ENCODE results near the gene PRKCH. TPM values are rescaled to one million over a fixed set of nuclear protein-coding genes. Genes with fewer than 3 reads are reported as not detected.

Gene PRKCH
- total and polyA plus RNA-seq, 2 donors from 2014 or later, result 8.3 to 47.0 TPM

DNA sequence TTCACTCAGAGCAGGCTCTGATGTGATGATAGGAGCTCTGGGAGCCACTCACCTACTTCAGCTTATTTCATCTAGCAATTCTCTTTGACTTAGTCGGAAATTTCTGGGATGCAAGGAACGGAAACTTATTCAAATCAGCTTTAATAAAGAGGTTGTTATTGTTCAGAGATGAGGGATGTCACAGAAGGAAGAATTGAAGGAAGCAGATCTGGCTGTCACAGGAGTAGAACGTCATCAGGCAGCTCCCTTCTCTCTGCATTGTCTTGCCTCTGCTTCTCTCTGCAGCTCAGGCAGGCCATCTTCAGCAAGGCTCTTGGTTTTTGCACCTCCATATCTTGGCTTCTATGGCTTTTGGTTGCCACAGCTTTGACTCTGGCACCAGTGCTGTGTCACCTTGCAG is 32.7 kb upstream of the PRKCH start:
- H3K36me3 ChIP-seq (ENCODE audit: control insufficient read depth in 2 of 3, insufficient read depth in 3 of 3, low read length in 3 of 3), result no peaks in the 10 kb centered on the region

DNA sequence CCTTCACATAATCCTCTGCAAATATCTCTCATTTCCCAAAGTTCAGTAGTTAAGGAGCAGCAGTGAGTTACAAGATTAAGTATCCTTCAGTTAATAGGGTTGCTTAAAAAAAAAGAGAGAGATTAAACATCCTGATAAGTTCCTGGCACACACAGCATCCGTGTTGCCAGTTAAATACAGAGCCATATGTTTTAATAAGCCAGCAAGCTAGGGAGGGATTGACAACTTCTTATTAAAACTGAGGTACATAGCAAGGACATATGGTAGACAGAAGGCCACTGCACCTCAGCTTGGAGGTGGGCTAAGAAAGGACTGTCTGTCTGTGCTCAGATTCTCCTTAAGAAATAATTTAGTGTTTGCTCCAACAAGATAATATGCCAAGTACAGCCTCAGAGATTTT is 30.7 kb upstream of the PRKCH start:
- H3K4me1 ChIP-seq (ENCODE audit: control insufficient read depth in 2 of 3, insufficient read depth in 2 of 3, low read depth in 1 of 3, low read length in 3 of 3), result no peaks in the 10 kb centered on the region
- no peaks in the 10 kb centered on the region for H3K27me3 ChIP-seq (ENCODE audit: control insufficient read depth, insufficient read depth, low read length)
- FAIRE-seq (no peak), DNase-seq (no peak)
- no peak overlapping the region for H3K4me3 ChIP-seq (ENCODE audit: low read length in 3 of 3)
- no peak overlapping the region for H3K27ac ChIP-seq (ENCODE audit: low read depth in 2 of 2, low read length in 2 of 2)
- intact Hi-C loops (cut with DNase I), result loop anchor here (10.0 kb wide), 1 partner anchor 164 kb away; no protein-coding TSS in a partner anchor
- H3K9me3 ChIP-seq (ENCODE audit: control insufficient read depth in 2 of 3, insufficient read depth in 1 of 3, low read length in 3 of 3), result no peaks in the 10 kb centered on the region
- TF ChIP-seq, protein P1, sequence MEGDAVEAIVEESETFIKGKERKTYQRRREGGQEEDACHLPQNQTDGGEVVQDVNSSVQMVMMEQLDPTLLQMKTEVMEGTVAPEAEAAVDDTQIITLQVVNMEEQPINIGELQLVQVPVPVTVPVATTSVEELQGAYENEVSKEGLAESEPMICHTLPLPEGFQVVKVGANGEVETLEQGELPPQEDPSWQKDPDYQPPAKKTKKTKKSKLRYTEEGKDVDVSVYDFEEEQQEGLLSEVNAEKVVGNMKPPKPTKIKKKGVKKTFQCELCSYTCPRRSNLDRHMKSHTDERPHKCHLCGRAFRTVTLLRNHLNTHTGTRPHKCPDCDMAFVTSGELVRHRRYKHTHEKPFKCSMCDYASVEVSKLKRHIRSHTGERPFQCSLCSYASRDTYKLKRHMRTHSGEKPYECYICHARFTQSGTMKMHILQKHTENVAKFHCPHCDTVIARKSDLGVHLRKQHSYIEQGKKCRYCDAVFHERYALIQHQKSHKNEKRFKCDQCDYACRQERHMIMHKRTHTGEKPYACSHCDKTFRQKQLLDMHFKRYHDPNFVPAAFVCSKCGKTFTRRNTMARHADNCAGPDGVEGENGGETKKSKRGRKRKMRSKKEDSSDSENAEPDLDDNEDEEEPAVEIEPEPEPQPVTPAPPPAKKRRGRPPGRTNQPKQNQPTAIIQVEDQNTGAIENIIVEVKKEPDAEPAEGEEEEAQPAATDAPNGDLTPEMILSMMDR (IDR thresholded peaks at IDR 0.05; ENCODE audit: borderline replicate concordance, extremely low read depth, insufficient read depth), result no peak
- no peak overlapping the region for H3K9ac ChIP-seq (ENCODE audit: low read length in 3 of 3)
- no peaks in the 10 kb centered on the region for H3K36me3 ChIP-seq (ENCODE audit: control insufficient read depth in 2 of 3, insufficient read depth in 3 of 3, low read length in 3 of 3)

More for the DNA sequence above, 32.7 kb upstream of the PRKCH start:
- TF ChIP-seq, protein P1 (IDR thresholded peaks at IDR 0.05; ENCODE audit: borderline replicate concordance, extremely low read depth, insufficient read depth), result no peak
- H3K4me3 ChIP-seq (ENCODE audit: low read length in 3 of 3), result no peak overlapping the region
- no peak overlapping the region for H3K9ac ChIP-seq (ENCODE audit: low read length in 3 of 3)
- DNase-seq (no peak), FAIRE-seq (no peak)
- H3K27me3 ChIP-seq (ENCODE audit: control insufficient read depth, insufficient read depth, low read length), result no peaks in the 10 kb centered on the region
- no peaks in the 10 kb centered on the region for H3K9me3 ChIP-seq (ENCODE audit: control insufficient read depth in 2 of 3, insufficient read depth in 1 of 3, low read length in 3 of 3)
- H3K4me1 ChIP-seq (ENCODE audit: control insufficient read depth in 2 of 3, insufficient read depth in 2 of 3, low read depth in 1 of 3, low read length in 3 of 3), result no peaks in the 10 kb centered on the region
- intact Hi-C loops (cut with DNase I), result no loop called here
- no peak overlapping the region for H3K27ac ChIP-seq (ENCODE audit: low read depth in 2 of 2, low read length in 2 of 2)

DNA sequence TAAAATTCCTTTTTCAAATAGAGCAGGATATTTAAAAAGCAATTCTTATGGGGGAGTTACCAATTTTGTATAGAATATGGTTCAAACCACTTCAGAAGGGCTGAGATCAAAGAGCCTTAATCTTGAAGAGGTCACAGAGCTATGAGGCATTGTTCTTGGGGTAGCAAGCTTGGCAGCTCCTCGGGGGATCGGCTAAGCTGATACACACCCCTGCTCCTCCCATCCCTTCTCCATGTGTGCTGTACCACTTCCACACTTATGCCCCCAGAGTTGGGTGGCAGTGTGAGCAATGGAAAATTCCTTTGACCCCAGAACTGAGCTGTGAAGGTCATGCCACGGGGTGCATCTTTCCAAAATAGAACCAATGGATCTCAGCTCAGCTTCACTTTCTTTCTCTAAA is 25.2 kb upstream of the PRKCH start:
- H3K36me3 ChIP-seq (ENCODE audit: control insufficient read depth in 2 of 3, insufficient read depth in 3 of 3, low read length in 3 of 3), result no peaks in the 10 kb centered on the region
- TF ChIP-seq, protein P1 (IDR thresholded peaks at IDR 0.05; ENCODE audit: borderline replicate concordance, extremely low read depth, insufficient read depth), result no peak
- H3K4me3 ChIP-seq (ENCODE audit: low read length in 3 of 3), result no peak overlapping the region
- no peaks in the 10 kb centered on the region for H3K4me1 ChIP-seq (ENCODE audit: control insufficient read depth in 2 of 3, insufficient read depth in 2 of 3, low read depth in 1 of 3, low read length in 3 of 3)
- intact Hi-C loops (cut with DNase I), result loop anchor here (10.0 kb wide), 1 partner anchor 159 kb away; no protein-coding TSS in a partner anchor
- no peaks in the 10 kb centered on the region for H3K27me3 ChIP-seq (ENCODE audit: control insufficient read depth, insufficient read depth, low read length)
- H3K9me3 ChIP-seq (ENCODE audit: control insufficient read depth in 2 of 3, insufficient read depth in 1 of 3, low read length in 3 of 3), result no peaks in the 10 kb centered on the region
- no peak overlapping the region for H3K9ac ChIP-seq (ENCODE audit: low read length in 3 of 3)
- H3K27ac ChIP-seq (ENCODE audit: low read depth in 2 of 2, low read length in 2 of 2), result no peak overlapping the region
- DNase-seq (no peak), FAIRE-seq (no peak)

Measured in kidney (tissue), 14 donors.